Fibroblast of lung (primary cell): Measurements from ENCODE around the gene OR4D6. TPM values are rescaled to one million over a fixed set of nuclear protein-coding genes. Genes with fewer than 3 reads are reported as not detected.

Experiments
- DNase-seq, 2 donors: peaks; one replicate each; pipeline versions ENCODE4 v3.0.0 to v3.0.0-alpha.2; 2010; ENCODE audit warnings: low read depth in 2 of 2
- H2AFZ ChIP-seq: 2 replicates; pipeline ENCODE4 v1.5.1; 2012; ENCODE audit warnings: low read length, control low read depth, inconsistent platforms
- H3K27ac ChIP-seq: 2 replicates; pipeline ENCODE4 v1.5.1; 2011; ENCODE audit warnings: low read length, control low read depth; ENCODE audit not compliant: insufficient read depth
- H3K27me3 ChIP-seq: 2 replicates; pipeline ENCODE4 v1.5.1; 2011; ENCODE audit warnings: mild to moderate bottlenecking, low read length; ENCODE audit not compliant: control insufficient read depth, insufficient read depth
- H3K36me3 ChIP-seq: 2 replicates; pipeline ENCODE4 v1.5.1; 2011; ENCODE audit warnings: low read length; ENCODE audit not compliant: control insufficient read depth, insufficient read depth
- H3K4me1 ChIP-seq: 2 replicates; pipeline ENCODE4 v1.5.1; 2011; ENCODE audit warnings: low read length; ENCODE audit not compliant: control insufficient read depth, insufficient read depth; ENCODE audit errors: extremely low read depth
- H3K4me2 ChIP-seq: 2 replicates; pipeline ENCODE4 v1.5.1; 2011; ENCODE audit warnings: low read length, control low read depth; ENCODE audit not compliant: insufficient read depth; ENCODE audit errors: extremely low read depth
- H3K4me3 ChIP-seq, 4 experiments: fragments of 200-600 bp in 1 of 4; sonication (generic) in 1 of 4; replicated peaks in 1 of 4; 2 replicates each; pipeline ENCODE4 v1.5.1; 2011 to 2016; ENCODE audit warnings: low read length in 4 of 4, low read depth in 3 of 4, mild to moderate bottlenecking in 3 of 4, control low read depth in 2 of 4, inconsistent platforms in 1 of 4, mixed read lengths in 1 of 4; ENCODE audit not compliant: insufficient read depth in 1 of 4; ENCODE audit errors: control extremely low read depth in 1 of 4
- H3K79me2 ChIP-seq: 2 replicates; pipeline ENCODE4 v1.5.1; 2012; ENCODE audit warnings: mild to moderate bottlenecking, low read length, inconsistent platforms; ENCODE audit not compliant: control insufficient read depth, insufficient read depth
- H3K9ac ChIP-seq: 2 replicates; pipeline ENCODE4 v1.5.1; 2011; ENCODE audit warnings: mild to moderate bottlenecking, low read length, control low read depth; ENCODE audit not compliant: insufficient read depth
- H3K9me3 ChIP-seq: 2 replicates; pipeline ENCODE4 v1.5.1; 2012; ENCODE audit warnings: low read depth, low read length; ENCODE audit not compliant: control insufficient read depth, insufficient read depth
- H4K20me1 ChIP-seq: 2 replicates; pipeline ENCODE4 v1.5.1; 2011; ENCODE audit warnings: low read length; ENCODE audit not compliant: control insufficient read depth, insufficient read depth; ENCODE audit errors: extremely low read depth
- EZH2 ChIP-seq: IDR thresholded peaks from 2 replicates; pipeline ENCODE4 v1.5.1; 2012; ENCODE audit warnings: low read length, control low read depth, mild to moderate bottlenecking; ENCODE audit errors: missing control alignments
- polyA plus RNA-seq, 2 donors: library from polyadenylated mRNA; depleted of rRNA in 1 of 2; stranded (reverse) in 1 of 2; unstranded in 1 of 2; fragments of >200 nt; gene quantifications; 2 replicates each; pipeline ENCODE4 v1.2.1, GENCODE V29; 2011 to 2012; ENCODE audit warnings: missing spikeins in 1 of 2
- total RNA-seq: library from RNA; depleted of rRNA; stranded (reverse); fragments of >200 nt; gene quantifications from 2 replicates; pipeline ENCODE4 v1.2.1, GENCODE V29; 2014
- TF ChIP-seq, protein P1 (sequence below), 2 donors: IDR thresholded peaks in 1 of 2; conservative IDR thresholded peaks in 1 of 2; 1 replicate in 1 of 2; 2 replicates in 1 of 2; pipeline ENCODE4 v1.5.1; 2011 to 2012; ENCODE audit warnings: low read length in 2 of 2, control low read depth in 1 of 2, inconsistent platforms in 1 of 2, low read depth in 1 of 2, mild to moderate bottlenecking in 1 of 2

Gene OR4D6
- total and polyA plus RNA-seq, 2 donors (not counting 1 experiment from before 2014, with no cell fraction given) = not detected

DNA sequence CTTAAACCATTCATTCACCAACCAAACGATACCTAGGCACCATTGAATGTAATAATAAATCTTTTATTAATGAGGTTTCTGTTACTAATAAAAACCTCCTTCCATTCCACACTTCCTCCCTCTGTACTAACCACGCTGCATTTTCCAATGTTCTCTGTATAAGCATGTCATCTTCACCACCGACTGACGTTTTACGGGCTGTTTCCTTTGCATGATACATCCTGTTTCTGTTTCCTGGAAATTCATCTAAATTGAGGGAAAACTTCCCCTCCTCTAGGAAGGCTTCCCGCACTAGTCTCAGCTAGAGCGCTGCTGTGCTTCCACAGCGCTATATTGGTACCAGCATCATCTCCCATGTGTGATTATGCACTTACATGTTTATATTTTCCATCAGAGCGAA, 18.4 kb downstream of the OR4D6 start:
- DNase-seq = no peak
- H3K4me1 ChIP-seq = no peaks in the 10 kb centered on the region
- H3K27me3 ChIP-seq = no peaks in the 10 kb centered on the region
- no peak overlapping the region for H3K27ac ChIP-seq
- no peaks in the 10 kb centered on the region for H3K36me3 ChIP-seq
- H3K9me3 ChIP-seq = no peaks in the 10 kb centered on the region
- H3K79me2 ChIP-seq = no peaks in the 10 kb centered on the region
- H3K4me3 ChIP-seq = no peak overlapping the region
- TF ChIP-seq, protein P1, sequence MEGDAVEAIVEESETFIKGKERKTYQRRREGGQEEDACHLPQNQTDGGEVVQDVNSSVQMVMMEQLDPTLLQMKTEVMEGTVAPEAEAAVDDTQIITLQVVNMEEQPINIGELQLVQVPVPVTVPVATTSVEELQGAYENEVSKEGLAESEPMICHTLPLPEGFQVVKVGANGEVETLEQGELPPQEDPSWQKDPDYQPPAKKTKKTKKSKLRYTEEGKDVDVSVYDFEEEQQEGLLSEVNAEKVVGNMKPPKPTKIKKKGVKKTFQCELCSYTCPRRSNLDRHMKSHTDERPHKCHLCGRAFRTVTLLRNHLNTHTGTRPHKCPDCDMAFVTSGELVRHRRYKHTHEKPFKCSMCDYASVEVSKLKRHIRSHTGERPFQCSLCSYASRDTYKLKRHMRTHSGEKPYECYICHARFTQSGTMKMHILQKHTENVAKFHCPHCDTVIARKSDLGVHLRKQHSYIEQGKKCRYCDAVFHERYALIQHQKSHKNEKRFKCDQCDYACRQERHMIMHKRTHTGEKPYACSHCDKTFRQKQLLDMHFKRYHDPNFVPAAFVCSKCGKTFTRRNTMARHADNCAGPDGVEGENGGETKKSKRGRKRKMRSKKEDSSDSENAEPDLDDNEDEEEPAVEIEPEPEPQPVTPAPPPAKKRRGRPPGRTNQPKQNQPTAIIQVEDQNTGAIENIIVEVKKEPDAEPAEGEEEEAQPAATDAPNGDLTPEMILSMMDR (conservative IDR thresholded peaks at IDR 0.05 in 1 of 2, IDR thresholded peaks at IDR 0.05 in 1 of 2; ENCODE audit: low read depth in 1 of 2, low read length in 2 of 2) = no peak
- no peak for TF ChIP-seq EZH2
- H4K20me1 ChIP-seq = no peaks in the 10 kb centered on the region
- H3K9ac ChIP-seq = no peak overlapping the region
- H2AFZ ChIP-seq = no peak overlapping the region
- H3K4me2 ChIP-seq = no peak overlapping the region

DNA sequence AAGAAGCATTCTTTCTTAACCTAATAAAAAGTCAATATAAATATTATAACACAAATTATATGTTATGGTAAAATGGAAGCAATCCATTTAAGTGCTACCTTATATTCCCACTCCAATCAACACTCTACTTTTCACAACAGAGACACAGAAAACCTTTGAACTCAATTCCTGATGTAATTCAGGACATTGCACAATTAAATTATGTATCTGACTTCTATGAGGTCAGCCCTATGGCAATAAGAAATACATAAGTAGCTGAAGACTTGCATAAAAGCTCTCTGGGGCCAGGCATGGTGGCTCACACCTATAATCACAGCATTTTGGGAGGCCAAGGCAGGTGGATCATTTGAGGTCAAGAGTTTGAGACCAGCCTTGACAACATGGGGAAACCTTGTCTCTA, 23.1 kb downstream of the OR4D6 start:
- no peak overlapping the region for H3K4me2 ChIP-seq
- TF ChIP-seq EZH2 = no peak
- TF ChIP-seq, protein P1 (conservative IDR thresholded peaks at IDR 0.05 in 1 of 2, IDR thresholded peaks at IDR 0.05 in 1 of 2; ENCODE audit: low read depth in 1 of 2, low read length in 2 of 2) = no peak
- H4K20me1 ChIP-seq = no peaks in the 10 kb centered on the region
- H3K4me3 ChIP-seq = no peak overlapping the region
- H3K27me3 ChIP-seq = no peaks in the 10 kb centered on the region
- DNase-seq = no peak
- H3K4me1 ChIP-seq = no peaks in the 10 kb centered on the region
- H3K9me3 ChIP-seq = no peaks in the 10 kb centered on the region
- no peaks in the 10 kb centered on the region for H3K36me3 ChIP-seq
- no peak overlapping the region for H3K9ac ChIP-seq
- no peak overlapping the region for H2AFZ ChIP-seq
- no peak overlapping the region for H3K27ac ChIP-seq
- no peaks in the 10 kb centered on the region for H3K79me2 ChIP-seq

DNA sequence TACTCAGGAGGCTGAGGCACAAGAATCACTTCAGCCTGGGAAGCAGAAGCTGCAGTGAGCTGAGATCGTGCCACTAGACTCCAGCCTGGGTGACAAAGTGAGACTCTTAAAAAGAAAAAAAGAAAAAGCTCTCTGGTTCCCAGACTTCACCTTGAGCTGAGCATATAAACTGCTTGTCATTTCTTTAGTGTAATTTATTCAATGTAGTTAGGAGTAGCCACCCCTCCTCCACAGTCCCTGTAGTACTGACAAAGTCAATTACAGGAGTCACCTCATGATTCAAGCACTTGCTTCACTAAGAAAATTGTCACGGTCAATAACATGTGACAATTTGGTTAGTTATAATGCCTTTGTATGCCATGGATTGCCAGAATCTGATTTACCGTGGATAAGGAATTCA, 23.6 kb downstream of the OR4D6 start:
- Histone ChIP-seq H3K36me3 (no peaks in the 10 kb centered on the region), H3K4me3 (no peak overlapping the region), H4K20me1 (no peaks in the 10 kb centered on the region), H3K4me1 (no peaks in the 10 kb centered on the region), H3K79me2 (no peaks in the 10 kb centered on the region), H3K9me3 (no peaks in the 10 kb centered on the region), H2AFZ (no peak overlapping the region), H3K4me2 (no peak overlapping the region), H3K27ac (no peak overlapping the region), H3K9ac (no peak overlapping the region), H3K27me3 (no peaks in the 10 kb centered on the region)
- no peak for DNase-seq
- no peak for TF ChIP-seq EZH2
- TF ChIP-seq, protein P1 (conservative IDR thresholded peaks at IDR 0.05 in 1 of 2, IDR thresholded peaks at IDR 0.05 in 1 of 2; ENCODE audit: low read depth in 1 of 2, low read length in 2 of 2) = no peak
